GM19043 (cell line): ENCODE results near the gene VAV2.

Source experiments
- ATAC-seq: cut with Tn5 transposase; IDR thresholded peaks from one replicate; pipeline ENCODE4 v1.9.1; 2021; ENCODE audit warnings: low read depth; ENCODE audit not compliant: unreplicated experiment

Gene VAV2

DNA sequence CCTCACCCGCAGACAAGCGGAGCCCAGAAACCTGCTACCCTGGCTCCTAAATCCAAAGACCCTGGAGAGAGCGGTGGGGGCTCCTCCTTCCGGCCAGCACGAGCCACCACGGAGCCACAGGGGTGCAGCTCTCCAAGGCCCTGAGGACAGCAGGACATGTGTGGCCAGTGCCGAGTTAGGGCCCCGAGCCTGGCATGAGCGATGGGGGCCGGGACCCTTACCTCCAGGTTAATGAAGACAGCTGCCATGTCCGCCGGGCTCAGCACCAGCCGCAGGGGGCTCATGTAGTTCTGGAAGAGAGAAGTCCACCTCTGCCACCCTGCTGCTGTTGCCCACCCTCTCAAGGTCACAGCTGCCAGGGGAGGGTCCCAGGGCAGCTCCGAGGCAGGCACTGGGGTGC lies 185.1 kb downstream of the VAV2 start:
- ATAC-seq: no peak

DNA sequence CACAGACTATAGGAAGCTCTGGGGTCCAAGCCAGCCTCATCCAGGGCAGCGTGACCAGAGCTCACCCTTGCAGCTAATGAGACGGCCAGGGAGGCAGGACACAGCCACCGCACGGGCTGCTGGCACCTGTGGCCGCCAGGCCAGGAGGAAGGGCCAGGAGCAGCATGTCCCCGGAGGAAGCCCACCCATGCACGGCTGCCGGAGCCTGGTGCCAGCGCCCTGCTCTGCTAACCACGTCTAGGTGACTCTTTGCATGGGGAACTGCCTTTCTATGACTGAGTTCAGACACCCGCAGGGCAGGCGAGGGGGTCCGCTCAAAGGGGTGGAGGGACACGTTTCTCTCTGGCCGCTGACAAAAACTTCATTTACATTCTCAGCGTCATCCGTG lies 185.5 kb downstream of the VAV2 start:
- no peak for ATAC-seq

DNA sequence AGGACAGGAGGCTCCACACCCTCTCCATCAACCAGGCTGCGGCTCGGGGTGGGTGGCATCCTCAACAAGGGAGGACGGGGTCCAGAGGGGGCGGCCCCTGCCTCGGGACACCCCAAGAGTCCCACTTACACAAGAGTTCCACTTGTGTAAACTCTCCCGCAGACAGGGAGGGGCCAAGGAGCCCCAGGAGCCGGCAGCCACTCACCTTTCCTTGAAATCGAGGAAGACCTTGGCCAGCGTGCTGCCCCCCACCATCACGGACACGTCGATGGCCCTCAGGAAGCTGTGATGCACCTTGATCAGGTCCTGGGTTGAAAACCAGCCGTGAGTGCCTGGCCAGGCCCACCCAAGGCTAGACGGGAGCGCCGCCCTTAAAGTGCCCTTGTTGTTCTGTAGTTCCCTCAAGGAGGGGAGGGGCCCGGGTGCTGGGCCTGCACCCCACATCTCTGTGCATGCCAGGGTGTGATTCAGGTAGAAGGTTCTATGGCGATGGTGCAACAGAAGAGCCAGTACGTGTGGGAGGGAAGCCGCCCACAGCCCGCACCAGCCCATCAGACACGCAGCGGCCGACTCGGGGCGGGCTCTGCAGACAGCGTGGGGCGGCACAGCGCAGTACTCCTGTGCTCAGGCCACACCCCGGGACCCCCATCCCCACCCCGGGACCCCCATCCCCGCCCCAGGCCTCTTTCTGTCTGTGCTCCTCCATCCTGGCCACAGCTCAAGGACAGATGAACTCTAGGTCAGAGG lies 186.1 kb downstream of the VAV2 start:
- no peak for ATAC-seq

DNA sequence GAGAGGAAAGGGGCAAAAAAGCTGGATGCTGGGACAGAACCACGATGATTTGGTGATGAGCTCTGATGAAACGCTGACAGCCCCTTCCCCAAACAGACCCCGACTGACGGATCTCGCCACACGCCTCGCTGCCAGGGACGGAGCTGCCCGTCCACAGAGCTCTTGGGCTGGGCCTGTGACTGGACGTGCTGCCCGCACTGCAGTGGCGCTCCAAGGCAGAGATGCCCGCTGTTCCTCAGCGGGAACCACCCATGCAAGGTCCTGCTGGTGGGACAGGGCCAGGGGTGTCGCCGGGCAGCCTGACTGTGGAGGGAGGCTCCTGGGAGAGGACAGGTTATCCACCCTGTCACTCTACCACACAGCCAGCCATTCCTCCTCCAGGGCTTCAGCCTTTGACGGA lies 187.9 kb downstream of the VAV2 start:
- ATAC-seq: no peak

DNA sequence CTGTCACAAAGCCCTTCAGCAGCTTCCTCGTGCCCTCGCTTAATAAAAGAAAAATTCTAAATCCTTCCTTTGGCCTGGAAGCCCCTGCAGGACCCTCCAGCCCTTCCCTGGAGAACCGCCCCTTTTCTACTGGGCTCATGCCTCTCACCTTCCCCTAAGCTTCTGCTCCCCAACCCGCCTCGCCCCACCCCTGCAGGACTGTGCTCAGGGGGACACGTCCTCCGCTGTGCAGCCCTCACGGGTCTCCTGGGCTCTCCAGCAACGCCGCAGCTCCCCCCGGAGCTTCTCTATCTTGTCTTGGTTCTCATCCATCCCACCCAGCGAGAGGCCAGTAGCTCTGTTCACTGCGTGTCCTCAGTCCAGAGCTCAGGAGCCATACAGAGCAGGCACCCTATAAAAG lies 188.4 kb downstream of the VAV2 start:
- ATAC-seq: no peak

DNA sequence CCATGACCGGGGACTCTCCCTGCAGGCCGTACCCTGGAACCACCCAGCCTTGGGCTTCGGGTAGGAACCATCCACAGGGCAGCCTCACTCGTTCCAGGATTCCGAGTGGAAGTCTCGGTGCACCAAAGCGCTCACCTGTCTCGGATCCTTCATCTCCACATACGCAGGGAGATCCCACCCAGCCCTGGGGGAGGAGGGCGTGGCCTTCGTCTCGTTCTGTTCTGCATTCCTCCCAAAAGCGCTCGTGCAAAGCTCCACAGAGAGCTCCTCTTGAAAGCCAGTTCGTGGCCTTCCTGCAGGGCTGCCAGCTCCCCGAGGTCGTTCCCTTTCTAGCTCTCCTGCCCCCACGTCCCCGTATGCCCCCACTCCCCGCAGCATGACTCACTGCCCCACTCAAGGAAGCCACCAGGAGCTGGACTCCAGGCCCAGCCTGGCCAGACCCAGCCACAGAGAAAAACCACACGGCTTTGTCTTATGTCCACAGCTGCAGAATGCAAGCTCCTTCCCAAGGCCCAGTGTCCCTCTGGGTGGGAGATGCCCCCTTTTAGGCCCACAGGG lies 189.0 kb downstream of the VAV2 start:
- ATAC-seq: no peak

DNA sequence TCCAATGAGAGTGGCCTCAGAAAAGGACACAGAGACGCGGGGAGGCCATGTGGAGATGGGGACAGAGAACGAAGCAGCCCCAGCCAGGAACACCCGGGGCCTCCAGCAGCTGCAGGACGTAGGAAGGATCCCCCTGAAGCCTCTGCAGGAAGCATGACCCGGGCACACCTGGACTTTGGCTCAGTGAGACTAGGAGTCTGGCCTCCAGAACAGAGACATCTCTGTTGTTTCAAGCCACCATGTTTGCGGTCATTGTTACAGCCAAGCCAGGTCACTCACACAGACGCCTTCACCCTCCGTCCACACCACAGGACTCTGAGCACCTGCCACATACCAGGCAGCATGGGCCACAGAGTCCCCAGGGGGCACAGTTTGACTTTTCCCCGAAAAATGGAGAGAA lies 190.4 kb downstream of the VAV2 start:
- no peak for ATAC-seq

DNA sequence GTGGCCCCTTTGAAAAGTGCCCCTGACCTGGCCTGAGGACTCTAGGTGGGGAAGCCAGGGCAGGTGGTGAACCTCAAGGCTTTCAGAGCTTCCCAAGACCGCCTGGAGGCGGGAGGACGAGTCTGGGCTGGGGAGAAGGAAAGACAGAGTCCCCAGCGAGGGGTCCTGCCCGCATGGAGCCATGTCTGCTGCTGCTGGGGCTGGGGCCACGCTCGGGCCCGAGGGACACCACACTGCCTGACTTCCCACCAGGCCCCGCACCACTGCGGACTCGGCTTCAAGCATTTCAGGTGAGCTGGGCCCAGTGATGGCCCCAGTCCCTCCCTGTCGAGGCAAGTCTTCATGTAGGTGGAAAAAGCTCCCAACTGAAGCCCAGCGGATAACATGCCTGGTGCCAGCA lies 191.9 kb downstream of the VAV2 start:
- ATAC-seq: no peak

DNA sequence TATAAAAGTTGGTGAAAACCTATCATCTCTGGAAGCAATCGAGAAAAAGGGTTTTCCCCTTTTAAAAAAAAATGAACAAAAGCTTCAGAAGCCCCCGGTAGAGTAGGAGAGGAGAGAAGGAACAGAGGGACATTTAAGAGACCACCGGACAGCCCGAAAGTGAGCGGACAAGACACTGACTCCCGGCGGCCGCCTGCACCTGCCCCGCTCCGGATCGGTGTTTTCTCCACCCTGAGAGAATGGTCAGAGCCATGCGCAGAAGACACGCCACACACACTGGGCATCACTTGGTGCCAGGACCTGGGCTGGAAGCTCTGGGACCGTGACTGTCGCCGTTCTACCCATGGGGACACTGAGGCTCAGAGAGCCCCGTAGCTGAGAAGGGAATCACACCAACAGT lies 192.4 kb downstream of the VAV2 start:
- no peak for ATAC-seq

DNA sequence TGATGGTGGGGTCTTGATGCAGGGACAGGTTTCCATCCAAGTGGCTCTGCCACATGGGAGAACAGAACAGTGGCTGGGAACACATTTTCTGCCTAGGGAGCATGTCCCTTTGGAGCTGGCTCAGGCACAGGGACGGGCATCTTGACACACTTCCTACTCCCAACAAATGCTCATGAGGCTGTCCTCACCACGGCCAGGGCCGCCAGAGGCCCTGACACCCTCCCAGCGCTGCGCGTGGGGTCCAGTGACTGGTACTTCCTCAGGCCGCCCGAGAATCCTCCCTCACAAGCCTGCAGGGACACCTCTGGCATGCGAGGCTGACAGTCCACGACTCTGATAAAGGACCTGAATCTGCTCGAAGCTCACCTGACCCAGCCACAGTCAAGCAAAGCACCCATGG lies 193.0 kb downstream of the VAV2 start:
- ATAC-seq: no peak

DNA sequence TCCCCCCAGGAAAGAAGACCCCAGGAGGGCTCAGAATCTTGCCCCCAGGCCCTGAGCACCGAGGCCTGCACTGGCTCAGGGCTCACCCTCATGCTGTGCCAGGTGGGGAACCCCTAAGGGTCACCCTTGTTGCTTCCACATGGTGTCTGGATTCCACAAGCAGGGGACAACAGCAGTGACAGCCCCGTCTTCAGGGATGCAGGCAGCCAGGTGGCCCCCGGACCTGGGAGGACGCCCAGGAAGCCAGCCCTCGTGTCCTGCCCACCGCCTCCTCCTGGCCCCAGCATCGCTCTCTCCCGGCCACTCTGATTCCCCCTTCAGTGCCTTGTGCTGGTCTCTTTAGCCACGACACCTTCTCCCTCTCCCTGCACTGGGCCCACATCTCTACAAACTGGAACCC lies 194.0 kb downstream of the VAV2 start:
- no peak for ATAC-seq

DNA sequence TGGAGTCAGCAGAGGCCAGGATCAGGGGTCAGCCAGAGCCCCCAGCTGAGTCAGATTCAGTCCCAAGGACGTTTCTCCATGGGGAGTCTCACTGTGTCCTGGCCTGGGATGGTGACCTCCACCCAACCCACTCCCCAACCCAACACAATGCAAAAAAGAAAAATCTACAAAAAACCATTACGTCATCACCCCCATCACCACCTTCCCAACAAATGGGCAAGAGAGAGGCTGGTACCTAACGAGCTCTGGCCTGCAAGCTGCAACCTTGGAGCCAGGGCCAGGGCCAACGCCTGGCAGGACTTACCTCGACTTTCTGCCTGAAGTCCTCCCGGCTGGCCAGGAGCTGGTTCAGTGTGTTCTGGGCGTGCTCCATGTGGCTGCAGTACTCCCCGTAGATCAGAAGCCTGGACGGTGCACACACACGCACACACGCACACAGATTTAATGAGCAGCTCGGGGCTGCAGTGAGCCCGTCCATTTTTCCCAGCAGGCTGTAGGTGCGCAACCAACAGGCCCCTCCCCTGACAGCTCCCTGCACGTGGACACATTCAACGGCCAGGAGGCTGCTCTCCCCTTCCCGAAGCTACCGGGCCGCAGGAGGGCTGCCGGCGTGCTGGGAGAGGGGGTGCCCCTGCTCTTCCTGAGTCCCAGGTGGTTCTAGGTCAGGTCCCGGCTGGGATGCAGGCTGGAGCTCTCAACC lies 194.6 kb downstream of the VAV2 start:
- ATAC-seq: no peak

DNA sequence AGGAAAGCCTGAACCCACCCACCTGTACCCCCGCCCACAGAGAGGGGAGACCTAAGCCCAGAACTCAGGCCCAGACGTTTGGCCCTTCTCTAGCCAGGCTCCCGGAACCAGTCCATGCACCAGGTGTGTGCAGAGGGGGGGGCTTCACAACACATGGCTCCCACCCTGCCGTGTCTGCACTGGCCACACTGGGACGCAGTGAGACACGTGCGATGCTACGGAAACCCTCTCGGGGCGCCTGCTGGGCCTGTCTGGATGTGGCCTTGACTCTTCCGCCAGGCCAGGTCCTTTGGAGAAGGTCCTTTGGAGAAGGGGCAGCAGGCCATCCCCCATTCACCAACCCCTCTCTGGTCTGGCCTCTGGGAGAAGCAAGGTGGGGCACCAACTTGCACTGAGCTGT lies 195.6 kb downstream of the VAV2 start:
- no peak for ATAC-seq

DNA sequence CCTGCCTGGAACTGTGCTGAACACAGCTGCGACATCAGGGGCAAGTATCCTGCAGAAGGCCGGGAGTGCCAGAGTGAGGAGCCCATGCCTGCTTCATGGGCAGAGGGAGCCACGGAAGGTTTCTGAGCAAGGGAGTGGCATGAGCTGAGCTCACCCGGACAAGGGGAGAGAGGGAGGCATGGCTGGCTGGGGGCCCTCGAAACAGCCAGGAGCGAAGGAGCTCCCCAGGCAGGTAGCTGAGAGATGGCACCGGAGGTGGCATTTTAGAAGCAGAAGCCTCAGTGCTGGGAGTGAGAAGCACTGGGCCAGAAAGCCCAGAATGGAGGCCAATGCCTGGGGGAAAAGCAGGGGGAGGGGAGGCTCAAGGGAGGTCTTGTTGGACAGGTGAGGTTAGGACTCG lies 197.1 kb downstream of the VAV2 start:
- ATAC-seq: no peak

DNA sequence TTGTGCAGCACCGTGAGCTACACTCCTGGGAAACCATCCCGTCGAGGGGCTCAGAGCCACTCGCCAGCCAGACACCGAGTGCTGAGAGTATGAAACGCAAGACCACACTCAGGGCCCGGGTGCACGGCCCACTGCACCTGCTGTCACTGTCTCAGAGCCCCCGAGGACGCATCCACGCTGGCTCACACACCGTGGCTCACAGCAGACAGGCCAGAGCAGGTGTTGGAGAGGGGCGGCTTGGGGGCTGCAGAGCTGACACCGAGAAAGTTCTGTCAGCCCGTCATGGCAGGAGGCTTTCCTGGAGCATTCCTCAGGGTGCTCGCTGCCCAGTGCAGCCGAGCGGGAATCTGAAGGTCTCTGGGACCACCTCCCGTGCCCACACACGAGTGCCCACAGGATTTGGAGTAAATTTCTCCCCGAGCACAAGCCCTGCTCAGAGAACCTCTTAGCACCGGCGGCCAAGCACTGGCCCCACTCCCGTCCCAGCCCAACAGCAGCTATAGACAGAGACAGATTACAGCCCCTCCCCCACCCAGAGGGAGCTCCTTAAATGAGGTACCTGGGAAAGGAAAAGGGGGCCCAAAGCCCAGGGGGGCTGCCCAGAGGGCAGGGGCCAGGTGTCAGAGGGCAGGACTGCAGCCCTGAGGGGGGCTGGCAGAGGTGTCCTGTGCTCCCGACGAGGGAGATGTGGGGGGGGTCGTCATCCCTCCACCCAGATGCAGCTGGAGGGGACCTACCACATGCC lies 197.9 kb downstream of the VAV2 start:
- ATAC-seq: no peak

DNA sequence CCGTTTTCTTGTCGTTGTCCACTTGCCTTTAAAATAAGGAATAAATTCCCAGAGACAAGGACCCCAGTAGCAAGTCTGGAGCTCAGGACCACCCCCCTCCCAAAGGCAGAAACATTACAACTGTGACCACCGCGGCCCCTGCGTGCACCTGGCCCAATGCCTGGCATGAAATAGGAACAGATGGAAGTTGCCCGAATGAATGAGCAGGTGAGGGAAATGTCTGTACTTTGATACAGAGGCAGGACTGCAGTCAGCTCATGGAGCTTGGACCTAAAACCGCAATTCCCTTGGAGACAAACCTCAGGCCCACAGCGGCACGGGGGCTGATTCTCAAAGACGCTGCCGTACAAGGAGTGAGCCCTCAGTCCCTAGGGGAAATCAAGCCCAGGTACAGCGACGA lies 198.7 kb downstream of the VAV2 start:
- ATAC-seq: no peak

DNA sequence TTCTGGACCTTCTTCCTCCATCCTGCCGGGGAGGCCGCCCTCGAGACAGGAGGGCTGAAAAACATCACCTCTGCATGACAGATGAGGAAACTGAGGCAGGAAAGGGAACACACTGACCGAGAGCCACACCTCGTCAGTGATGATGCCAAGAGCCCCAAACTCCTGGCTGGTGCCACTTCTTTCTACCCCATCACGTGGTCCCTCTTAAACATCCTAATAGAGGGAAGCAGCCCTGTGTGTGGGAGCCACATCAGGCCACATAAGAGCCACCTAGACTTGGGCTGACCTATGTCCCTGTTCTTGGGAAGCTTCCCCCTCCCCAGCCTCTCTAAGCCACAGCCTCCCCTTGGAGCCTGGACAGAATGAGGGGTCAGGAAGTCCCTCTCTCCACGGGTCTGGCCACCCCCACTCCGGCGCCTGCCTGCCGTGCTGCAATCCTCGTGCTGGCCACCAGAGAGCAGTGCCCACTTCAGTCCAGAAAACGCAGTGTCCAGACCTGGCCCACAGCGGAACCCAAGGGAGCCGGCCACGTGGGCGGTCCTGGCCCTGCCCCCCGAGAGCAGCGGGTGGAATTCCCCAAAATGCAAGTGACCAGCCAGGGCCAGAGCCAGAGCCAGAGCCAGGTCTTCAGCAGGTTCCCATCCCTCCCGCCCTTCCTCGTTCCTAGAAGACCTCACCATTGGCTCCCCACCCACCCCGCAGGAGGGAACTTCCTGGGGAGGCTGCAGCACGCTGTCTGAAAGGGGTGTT lies 199.2 kb downstream of the VAV2 start:
- ATAC-seq: no peak

DNA sequence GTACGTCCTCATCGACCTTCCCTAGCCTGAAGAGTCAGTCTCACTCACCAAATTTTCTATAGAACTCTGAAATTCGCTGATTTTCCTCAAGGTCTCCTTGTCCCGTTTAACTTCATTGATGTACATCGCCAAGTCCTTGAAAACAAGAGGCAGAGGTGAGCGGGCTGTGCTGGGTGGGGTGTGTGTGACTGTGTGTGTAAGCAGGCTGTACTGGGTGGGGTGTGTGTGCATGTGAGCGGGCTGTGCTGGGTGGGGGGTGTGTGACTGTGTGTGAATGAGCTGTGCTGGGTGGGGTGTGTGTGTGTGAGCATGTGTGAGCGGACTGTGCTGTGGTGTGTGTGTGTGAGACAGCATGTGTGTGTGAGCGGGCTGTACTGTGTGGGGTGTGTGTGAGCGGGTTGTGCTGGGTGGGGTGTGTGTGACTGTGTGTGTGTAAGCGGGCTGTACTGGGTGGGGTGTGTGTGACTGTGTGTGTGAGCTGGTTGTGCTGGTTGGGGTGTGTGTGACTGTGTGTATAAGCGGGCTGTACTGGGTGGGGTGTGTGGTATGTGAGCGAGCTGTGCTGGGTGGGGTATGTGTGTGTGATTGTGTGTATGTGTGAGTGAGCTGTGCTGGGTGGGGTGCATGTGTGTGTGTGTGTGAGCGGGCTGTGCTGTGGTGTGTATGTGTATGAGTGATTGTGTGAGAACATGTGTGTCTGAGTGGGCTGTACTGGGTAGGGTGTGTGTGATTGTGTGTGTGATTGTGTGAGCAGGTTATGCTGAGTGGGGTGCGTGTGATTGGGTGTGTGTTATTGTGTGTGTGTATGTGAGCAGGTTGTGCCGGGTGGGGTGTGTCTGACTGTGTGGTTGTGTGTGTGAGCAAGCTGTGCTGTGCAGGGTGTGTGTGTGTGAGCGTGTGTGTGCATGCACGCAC lies 200.1 kb downstream of the VAV2 start:
- no peak for ATAC-seq

DNA sequence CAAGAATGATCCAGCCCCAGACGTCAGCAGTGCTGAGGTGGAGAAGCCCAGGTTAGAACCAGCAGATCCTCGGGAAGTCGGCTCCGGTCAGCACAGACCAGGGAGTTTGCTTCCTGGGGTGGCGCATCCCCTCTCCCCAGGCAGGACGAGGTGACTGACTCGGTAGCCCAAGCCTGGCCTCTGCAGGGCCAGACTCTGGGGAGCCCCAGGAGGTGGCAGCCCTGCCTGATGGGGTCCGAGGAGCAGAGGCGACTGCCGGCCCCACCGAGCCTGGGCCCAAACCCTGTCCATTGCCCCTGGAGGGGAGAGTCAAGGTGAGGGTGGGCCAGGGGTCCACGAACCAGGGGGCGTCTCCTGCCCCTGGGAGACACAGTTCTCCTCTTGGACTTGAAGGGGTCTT lies 201.1 kb downstream of the VAV2 start:
- no peak for ATAC-seq

DNA sequence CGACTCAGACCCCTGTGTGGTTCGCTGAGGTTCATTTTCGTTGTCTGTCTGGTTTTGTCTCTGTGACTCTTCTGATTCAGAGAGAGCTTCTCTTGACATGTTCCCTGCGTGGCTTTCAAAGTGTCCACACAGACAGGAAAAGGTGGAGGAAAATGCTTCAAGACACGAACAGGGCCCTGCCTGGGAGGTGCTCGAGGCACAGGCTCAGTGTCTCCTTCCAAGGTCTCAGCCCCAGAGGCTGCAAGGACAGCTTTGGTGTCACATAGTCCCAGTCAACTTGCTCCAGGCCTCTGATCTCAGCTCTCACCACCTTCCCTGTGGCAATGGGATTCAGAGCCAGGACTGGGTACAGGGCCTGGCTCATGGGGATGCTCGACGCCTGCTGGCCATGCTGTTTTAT lies 202.3 kb downstream of the VAV2 start:
- ATAC-seq: no peak
